B cell (primary cell): Measurements from ENCODE around the gene DHRS1. TPM values are rescaled to one million over a fixed set of nuclear protein-coding genes. Genes with fewer than 3 reads are reported as not detected.

Source experiments
- ATAC-seq: fragments of 200-7000 bp; cut with Tn5 transposase; one replicate; pipeline ENCODE4 v1.10.0; 2021; ENCODE audit warnings: low read depth, mild to moderate bottlenecking, moderate number of reproducible peaks, moderate library complexity
- CTCF ChIA-PET: fragments of 350-600 bp; sonication (Branson Sonifier 250); formaldehyde crosslinking; loops from one replicate; lab custom pipeline; 2021; ENCODE audit warnings: antibody characterized with exemption, inconsistent platforms; lab: Charles Lee
- POLR2A ChIA-PET: fragments of 350-600 bp; sonication (Branson Sonifier 250); formaldehyde crosslinking; loops from one replicate; lab custom pipeline; 2021; ENCODE audit warnings: antibody characterized with exemption; lab: Charles Lee
- DNase-seq: peaks from one replicate; pipeline ENCODE4 v3.0.0; 2013
- H2AFZ ChIP-seq: 2 replicates; pipeline ENCODE4 v1.6.1; 2012; ENCODE audit warnings: mild to moderate bottlenecking, low read depth, low read length; ENCODE audit not compliant: insufficient read depth, poor library complexity, severe bottlenecking
- H3K27ac ChIP-seq, 2 donors: 1 replicate in 1 of 2; 2 replicates in 1 of 2; pipeline ENCODE4 v1.5.1; 2012 to 2013; ENCODE audit warnings: low read length in 2 of 2, mild to moderate bottlenecking in 2 of 2, moderate library complexity in 1 of 2
- H3K27me3 ChIP-seq, 4 experiments: fragments of 200-600 bp in 1 of 4; sonication (generic) in 1 of 4; replicated peaks in 1 of 4; 1 replicate in 2 of 4; 2 replicates in 2 of 4; pipeline versions ENCODE4 v1.6.1 to v1.7.0; 2013 to 2016; ENCODE audit warnings: low read length in 3 of 4, mild to moderate bottlenecking in 2 of 4, mixed read lengths in 1 of 4, moderate library complexity in 1 of 4; ENCODE audit not compliant: insufficient read depth in 4 of 4, control insufficient read depth in 3 of 4; ENCODE audit errors: control extremely low read depth in 1 of 4
- H3K36me3 ChIP-seq, 2 experiments: replicated peaks in 1 of 2; 1 replicate in 1 of 2; 2 replicates in 1 of 2; pipeline versions ENCODE4 v1.6.1 to v1.7.1; 2013; ENCODE audit warnings: low read length in 1 of 2; ENCODE audit not compliant: insufficient read depth in 2 of 2, control insufficient read depth in 1 of 2; ENCODE audit errors: control extremely low read depth in 1 of 2, extremely low read depth in 1 of 2
- H3K4me1 ChIP-seq, 2 donors: fragments of 200-600 bp in 1 of 2; sonication (generic) in 1 of 2; 1 replicate in 1 of 2; 2 replicates in 1 of 2; pipeline versions ENCODE4 v1.5.1 to v1.6.1; 2013 to 2017; ENCODE audit warnings: low read length in 2 of 2; ENCODE audit not compliant: control insufficient read depth in 2 of 2, insufficient read depth in 2 of 2
- H3K4me2 ChIP-seq: replicated peaks from 2 replicates; pipeline ENCODE3; 2012; ENCODE audit warnings: mild to moderate bottlenecking, low read depth, low read length; ENCODE audit not compliant: poor library complexity, severe bottlenecking
- H3K4me3 ChIP-seq, 5 experiments: fragments of 200-600 bp in 1 of 5; sonication (generic) in 1 of 5; 1 replicate in 3 of 5; 2 replicates in 2 of 5; pipeline versions ENCODE4 v1.5.1 to v1.7.0; 2011 to 2016; ENCODE audit warnings: low read length in 4 of 5, mild to moderate bottlenecking in 4 of 5, low read depth in 2 of 5, control low read depth in 1 of 5, moderate library complexity in 1 of 5; ENCODE audit not compliant: insufficient read depth in 1 of 5; ENCODE audit errors: control extremely low read depth in 1 of 5, extremely low read depth in 1 of 5
- H3K79me2 ChIP-seq: fragments of 200-600 bp; sonication (generic); one replicate; pipeline ENCODE4 v1.6.0; 2016; ENCODE audit warnings: low read length; ENCODE audit not compliant: control insufficient read depth, insufficient read depth
- H3K9ac ChIP-seq: fragments of 200-600 bp; sonication (generic); 2 replicates; pipeline ENCODE4 v1.6.1; 2017; ENCODE audit warnings: mild to moderate bottlenecking, low read length, moderate library complexity
- H3K9me3 ChIP-seq, 3 donors: one replicate each; pipeline versions ENCODE4 v1.6.1 to v1.7.1; 2013; ENCODE audit warnings: low read length in 2 of 3; ENCODE audit not compliant: control insufficient read depth in 2 of 3, insufficient read depth in 1 of 3; ENCODE audit errors: control extremely low read depth in 1 of 3
- H4K20me1 ChIP-seq: 2 replicates; pipeline ENCODE4 v1.6.0; 2012; ENCODE audit warnings: mild to moderate bottlenecking, low read length; ENCODE audit not compliant: insufficient read depth, control insufficient read depth, poor library complexity, severe bottlenecking
- H3K27ac Mint-ChIP-seq: one replicate; pipeline ENCODE4 v1.8.0; 2021; ENCODE audit warnings: mixed read lengths
- H3K27me3 Mint-ChIP-seq: one replicate; pipeline ENCODE4 v1.8.0; 2021; ENCODE audit warnings: mixed read lengths
- H3K4me1 Mint-ChIP-seq: one replicate; pipeline ENCODE4 v1.8.0; 2021; ENCODE audit warnings: mixed read lengths
- H3K4me3 Mint-ChIP-seq: one replicate; pipeline ENCODE4 v1.8.0; 2021; ENCODE audit warnings: mixed read lengths
- H3K9me3 Mint-ChIP-seq: one replicate; pipeline ENCODE4 v1.8.0; 2022; ENCODE audit warnings: mixed read lengths; ENCODE audit not compliant: insufficient read depth
- EZH2 ChIP-seq: IDR thresholded peaks from 2 replicates; pipeline ENCODE4 v1.6.1; 2012; ENCODE audit warnings: borderline replicate concordance, low read depth, mild to moderate bottlenecking, moderate library complexity, low read length; ENCODE audit not compliant: insufficient read depth, poor library complexity, severe bottlenecking
- WGBS: methylation state at CpG from one replicate; pipeline ENCODE4 v1.1.5; 2013; ENCODE audit warnings: missing lambda C conversion rate; ENCODE audit not compliant: insufficient coverage; 5-methylcytosine and 5-hydroxymethylcytosine counted together
- intact Hi-C: fragments of 100-400 bp; cut with micrococcal nuclease; formaldehyde crosslinking; loops from one replicate; pipeline ENCODE4 v1.10.0; 2022
- polyA plus RNA-seq: library from polyadenylated mRNA; depleted of rRNA; stranded (reverse); fragments of >200 nt; gene quantifications from 2 replicates; pipeline ENCODE4 v1.2.3, GENCODE V29; 2012
- total RNA-seq, 2 donors: library from RNA; stranded (reverse); fragments of 120-200 nt in 1 of 2; gene quantifications; 1 replicate in 1 of 2; 2 replicates in 1 of 2; pipeline versions ENCODE4 v1.2.3 to v1.2.4, GENCODE V29; 2013 to 2022
- TF ChIP-seq, protein P1 (sequence below): fragments of 200-600 bp; IDR thresholded peaks from one replicate; pipeline ENCODE4 v1.8.0; 2022; ENCODE audit warnings: antibody characterized with exemption, mild to moderate bottlenecking

The DHRS1 gene
- total and polyA plus RNA-seq, 2 donors (not counting 1 experiment from before 2014, with no cell fraction given): 42.7 to 76.9 TPM

DNA sequence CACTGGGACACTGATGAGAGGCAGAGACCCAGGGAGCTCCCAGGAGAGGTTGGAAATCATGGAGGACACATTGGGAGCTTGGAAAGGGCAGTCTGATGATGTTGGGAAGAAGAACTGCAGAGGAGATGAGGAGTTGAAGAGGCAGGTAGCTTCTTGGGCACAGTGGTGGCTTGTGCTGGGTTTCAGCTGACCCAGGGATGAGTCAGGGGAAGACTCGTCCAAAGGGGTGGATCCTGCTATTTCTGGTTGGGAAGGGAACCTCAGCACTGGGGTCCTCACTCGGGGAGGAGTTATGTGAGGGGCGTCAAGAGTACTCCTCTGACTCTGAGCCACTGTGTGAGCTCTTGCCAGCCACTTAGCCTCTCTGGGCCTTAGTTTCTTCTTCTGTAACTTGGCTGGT is 23.8 kb upstream of the DHRS1 start:
- ChIA-PET POLR2A (no interaction called here), CTCF (interaction anchor here (1.4 to 9.1 kb wide), 4 partner anchors 10 to 108 kb away, joined by 5 to 65 read pairs (median 10); partner anchors contain the start of genes CIDEB, LTB4R and LTB4R2)
- no peak overlapping the region for H2AFZ ChIP-seq
- H3K27me3 Mint-ChIP-seq: peaks cover 11% of the 10 kb centered on the region
- no peak for ATAC-seq
- H4K20me1 ChIP-seq: no peaks in the 10 kb centered on the region
- 88% methylated on average over 3 of the region's 3 CpGs for WGBS
- no peak overlapping the region for H3K4me3 Mint-ChIP-seq
- no peaks in the 10 kb centered on the region for H3K9me3 ChIP-seq
- H3K4me3 ChIP-seq: no peak overlapping the region
- peaks cover 5 to 9% of the 10 kb centered on the region in 2 donors for H3K4me1 ChIP-seq
- no peak overlapping the region for H3K27ac Mint-ChIP-seq
- H3K27ac ChIP-seq: no peak overlapping the region
- H3K27me3 ChIP-seq: peaks cover 0 to 6% (median 0%) of the 10 kb centered on the region in 4 experiments
- H3K4me1 Mint-ChIP-seq: peaks cover 9% of the 10 kb centered on the region
- H3K36me3 ChIP-seq: no peaks in the 10 kb centered on the region
- no peak overlapping the region for H3K9ac ChIP-seq
- no peak overlapping the region for H3K4me2 ChIP-seq
- intact Hi-C loops: no loop called here
- H3K79me2 ChIP-seq: no peaks in the 10 kb centered on the region
- TF ChIP-seq, protein P1, sequence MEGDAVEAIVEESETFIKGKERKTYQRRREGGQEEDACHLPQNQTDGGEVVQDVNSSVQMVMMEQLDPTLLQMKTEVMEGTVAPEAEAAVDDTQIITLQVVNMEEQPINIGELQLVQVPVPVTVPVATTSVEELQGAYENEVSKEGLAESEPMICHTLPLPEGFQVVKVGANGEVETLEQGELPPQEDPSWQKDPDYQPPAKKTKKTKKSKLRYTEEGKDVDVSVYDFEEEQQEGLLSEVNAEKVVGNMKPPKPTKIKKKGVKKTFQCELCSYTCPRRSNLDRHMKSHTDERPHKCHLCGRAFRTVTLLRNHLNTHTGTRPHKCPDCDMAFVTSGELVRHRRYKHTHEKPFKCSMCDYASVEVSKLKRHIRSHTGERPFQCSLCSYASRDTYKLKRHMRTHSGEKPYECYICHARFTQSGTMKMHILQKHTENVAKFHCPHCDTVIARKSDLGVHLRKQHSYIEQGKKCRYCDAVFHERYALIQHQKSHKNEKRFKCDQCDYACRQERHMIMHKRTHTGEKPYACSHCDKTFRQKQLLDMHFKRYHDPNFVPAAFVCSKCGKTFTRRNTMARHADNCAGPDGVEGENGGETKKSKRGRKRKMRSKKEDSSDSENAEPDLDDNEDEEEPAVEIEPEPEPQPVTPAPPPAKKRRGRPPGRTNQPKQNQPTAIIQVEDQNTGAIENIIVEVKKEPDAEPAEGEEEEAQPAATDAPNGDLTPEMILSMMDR: no peak
- TF ChIP-seq EZH2: no peak
- no peak for DNase-seq
- H3K9me3 Mint-ChIP-seq: no peaks in the 10 kb centered on the region

DNA sequence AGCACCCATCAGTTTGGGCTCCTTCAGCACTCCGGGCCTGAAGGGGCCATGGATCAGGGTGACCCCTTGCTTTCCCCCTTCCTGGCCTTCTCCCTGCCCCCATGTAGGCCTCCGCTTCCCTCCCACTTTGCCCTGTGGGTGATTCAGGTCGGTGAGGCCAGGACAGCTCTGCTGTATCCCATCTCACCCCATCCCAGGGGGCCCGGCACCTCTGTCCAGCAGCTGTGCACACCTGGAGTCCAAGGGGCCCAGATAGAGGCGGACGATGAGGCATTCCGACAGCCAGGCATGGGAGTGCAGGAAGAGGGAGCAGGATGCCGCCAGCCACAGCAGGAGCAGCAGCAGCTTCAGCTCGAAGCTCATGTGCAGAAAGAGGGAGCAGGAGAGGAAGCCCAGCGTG is 23.1 kb upstream of the DHRS1 start:
- POLR2A ChIA-PET: no interaction called here
- Mint-ChIP-seq H3K27me3 (peaks cover 11% of the 10 kb centered on the region), H3K27ac (no peak overlapping the region), H3K4me1 (peaks cover 7% of the 10 kb centered on the region), H3K4me3 (no peak overlapping the region), H3K9me3 (no peaks in the 10 kb centered on the region)
- TF ChIP-seq, protein P1: no peak
- no peak for TF ChIP-seq EZH2
- H3K9ac ChIP-seq: no peak overlapping the region
- 89% methylated on average over 10 of the region's 10 CpGs for WGBS
- H3K4me1 ChIP-seq: peaks cover 5 to 6% of the 10 kb centered on the region in 2 donors
- no peaks in the 10 kb centered on the region for H4K20me1 ChIP-seq
- no peak overlapping the region for H3K4me3 ChIP-seq
- no peaks in the 10 kb centered on the region for H3K9me3 ChIP-seq
- H3K27ac ChIP-seq: no peak overlapping the region
- peaks cover 0 to 6% (median 0%) of the 10 kb centered on the region in 4 experiments for H3K27me3 ChIP-seq
- no peak for DNase-seq
- no peaks in the 10 kb centered on the region for H3K79me2 ChIP-seq
- no peak overlapping the region for H3K4me2 ChIP-seq
- no peaks in the 10 kb centered on the region for H3K36me3 ChIP-seq
- ATAC-seq: no peak
- no peak overlapping the region for H2AFZ ChIP-seq
- CTCF ChIA-PET: interaction anchor here (1.4 to 9.1 kb wide), 3 partner anchors 11 to 15 kb away, joined by 5 to 65 read pairs (median 7); partner anchors contain the start of genes CIDEB, LTB4R and LTB4R2
- intact Hi-C loops: no loop called here
